Measurements from ENCODE around the gene GRM7. TPM values are rescaled to one million over a fixed set of nuclear protein-coding genes. Genes with fewer than 3 reads are reported as not detected.

Gene GRM7
- total and polyA plus RNA-seq, 10 donors, result 0.02 to 0.20 (median 0.14) TPM; not detected in 7

- intact Hi-C loops (cut with DNase I; ENCODE audit: low total_unique reads), result no loop called here
- H3K36me3 ChIP-seq, result no peaks in the 10 kb centered on the region
- no peak for DNase-seq
- TF ChIP-seq POLR2AphosphoS5 (IDR thresholded peaks at IDR 0.05), result no peak
- TF ChIP-seq POLR2A (IDR thresholded peaks at IDR 0.05), result no peak
- TF ChIP-seq, protein P1, sequence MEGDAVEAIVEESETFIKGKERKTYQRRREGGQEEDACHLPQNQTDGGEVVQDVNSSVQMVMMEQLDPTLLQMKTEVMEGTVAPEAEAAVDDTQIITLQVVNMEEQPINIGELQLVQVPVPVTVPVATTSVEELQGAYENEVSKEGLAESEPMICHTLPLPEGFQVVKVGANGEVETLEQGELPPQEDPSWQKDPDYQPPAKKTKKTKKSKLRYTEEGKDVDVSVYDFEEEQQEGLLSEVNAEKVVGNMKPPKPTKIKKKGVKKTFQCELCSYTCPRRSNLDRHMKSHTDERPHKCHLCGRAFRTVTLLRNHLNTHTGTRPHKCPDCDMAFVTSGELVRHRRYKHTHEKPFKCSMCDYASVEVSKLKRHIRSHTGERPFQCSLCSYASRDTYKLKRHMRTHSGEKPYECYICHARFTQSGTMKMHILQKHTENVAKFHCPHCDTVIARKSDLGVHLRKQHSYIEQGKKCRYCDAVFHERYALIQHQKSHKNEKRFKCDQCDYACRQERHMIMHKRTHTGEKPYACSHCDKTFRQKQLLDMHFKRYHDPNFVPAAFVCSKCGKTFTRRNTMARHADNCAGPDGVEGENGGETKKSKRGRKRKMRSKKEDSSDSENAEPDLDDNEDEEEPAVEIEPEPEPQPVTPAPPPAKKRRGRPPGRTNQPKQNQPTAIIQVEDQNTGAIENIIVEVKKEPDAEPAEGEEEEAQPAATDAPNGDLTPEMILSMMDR (IDR thresholded peaks at IDR 0.05 in 8 of 11, conservative IDR thresholded peaks at IDR 0.05 in 3 of 11), result no peak
- peaks cover 5 to 56% (median 9%) of the 10 kb centered on the region in 6 donors for H3K4me1 ChIP-seq
- 27 to 40% (median 34%) methylated on average over 2 of the region's 2 CpGs for WGBS, 5 donors
- H3K4me3 ChIP-seq, result no peak overlapping the region
- peak overlapping the region in 3 of 8 donors; percentile 2 to 50 (median 42) for H3K27ac ChIP-seq
- no peaks in the 10 kb centered on the region for H3K27me3 ChIP-seq (replicated peaks in 1 of 7)
- peaks cover 0 to 12% (median 2%) of the 10 kb centered on the region in 8 donors for H3K9me3 ChIP-seq
These were observed 446.5 kb downstream of the GRM7 start for GRCh38 chr3:7307410-7307809.

DNA sequence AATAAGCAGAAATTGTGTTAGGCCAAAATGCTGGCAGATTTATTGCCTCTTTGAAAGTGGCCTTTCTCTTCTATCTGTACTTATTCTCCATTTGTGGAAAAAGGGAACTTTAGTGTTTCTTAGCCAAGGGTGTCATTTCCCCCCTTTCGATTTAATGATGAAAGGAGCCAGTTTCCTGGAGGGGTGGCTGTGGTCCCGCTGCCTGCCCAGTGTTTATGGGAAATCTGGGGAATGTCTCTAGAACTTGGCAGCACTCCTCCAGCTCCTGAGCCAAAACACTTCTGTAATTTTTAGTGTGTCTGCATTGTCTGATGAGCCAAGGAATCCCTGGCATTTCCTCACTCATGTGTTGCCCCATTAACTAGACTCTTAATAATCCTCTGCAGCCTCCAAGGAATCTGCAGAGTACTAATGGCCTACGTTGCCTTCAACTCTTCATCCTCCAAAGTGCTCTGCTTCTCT lies 448.8 kb downstream of the GRM7 start:
- H3K9me3 ChIP-seq, result peaks cover 0 to 6% (median 0%) of the 10 kb centered on the region in 8 donors
- DNase-seq, result no peak
- peak overlapping the region in 5 of 8 donors; percentile 15 to 58 (median 37) for H3K27ac ChIP-seq
- H3K36me3 ChIP-seq, result no peaks in the 10 kb centered on the region
- H3K4me1 ChIP-seq, result peaks cover 4 to 56% (median 9%) of the 10 kb centered on the region in 6 donors
- 6 to 12% (median 8%) methylated on average over 3 of the region's 3 CpGs for WGBS, 5 donors
- H3K4me3 ChIP-seq, result no peak overlapping the region
- TF ChIP-seq, protein P1 (IDR thresholded peaks at IDR 0.05 in 8 of 11, conservative IDR thresholded peaks at IDR 0.05 in 3 of 11), result no peak
- peak in 1 of 3 donors; percentile 44 for TF ChIP-seq POLR2AphosphoS5 (IDR thresholded peaks at IDR 0.05)
- intact Hi-C loops (cut with DNase I; ENCODE audit: low total_unique reads), result no loop called here
- H3K27me3 ChIP-seq (replicated peaks in 1 of 7), result no peaks in the 10 kb centered on the region

GRCh38 chr3:7315037-7315436 lies 454.1 kb downstream of the GRM7 start:
- H3K27me3 ChIP-seq (replicated peaks in 1 of 7), result no peaks in the 10 kb centered on the region
- peaks cover 0 to 15% (median 0%) of the 10 kb centered on the region in 6 donors for H3K4me1 ChIP-seq
- WGBS, 5 donors, result 75 to 88% (median 84%) methylated on average over 1 of the region's 1 CpG
- H3K9me3 ChIP-seq, result peaks cover 0 to 15% (median 0%) of the 10 kb centered on the region in 8 donors
- DNase-seq, result no peak
- H3K36me3 ChIP-seq, result no peaks in the 10 kb centered on the region
- H3K4me3 ChIP-seq, result no peak overlapping the region
- no peak overlapping the region for H3K27ac ChIP-seq
- TF ChIP-seq POLR2AphosphoS5 (IDR thresholded peaks at IDR 0.05) (no peak), POLR2A (IDR thresholded peaks at IDR 0.05) (no peak)
- TF ChIP-seq, protein P1 (IDR thresholded peaks at IDR 0.05 in 8 of 11, conservative IDR thresholded peaks at IDR 0.05 in 3 of 11), result no peak
- intact Hi-C loops (cut with DNase I; ENCODE audit: low total_unique reads), result no loop called here

DNA sequence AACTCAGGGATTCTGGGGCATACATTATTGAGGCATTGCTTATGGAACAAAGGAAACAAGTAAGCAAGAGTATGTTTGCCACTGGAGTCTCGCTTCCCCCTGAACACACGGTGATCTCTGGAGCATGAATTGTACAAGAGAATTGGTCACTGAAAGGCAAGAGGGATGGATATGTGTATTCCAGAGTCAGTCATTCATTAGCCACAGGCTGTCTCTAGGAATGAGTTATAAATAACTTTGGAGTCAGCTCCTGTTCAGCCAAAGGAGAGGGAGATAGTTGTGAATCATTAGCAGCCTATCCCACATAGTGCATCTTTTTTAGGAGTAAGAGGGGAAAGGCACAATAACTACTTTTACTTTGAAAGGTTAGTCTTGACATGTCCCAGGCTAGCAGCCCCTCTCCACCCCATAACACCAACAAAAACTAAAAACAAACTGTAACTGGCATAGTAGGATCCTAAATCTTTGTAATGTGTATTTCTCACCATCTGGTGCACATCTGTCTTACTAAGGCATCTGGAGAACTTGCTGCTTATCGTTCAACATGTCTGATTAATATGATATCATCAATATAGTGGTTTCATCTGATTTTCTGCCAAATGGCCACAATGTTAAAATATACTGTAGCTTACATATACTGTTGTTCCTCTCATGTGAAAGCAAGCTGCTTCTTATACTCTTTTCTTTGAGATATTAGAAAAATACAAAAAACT lies 462.2 kb downstream of the GRM7 start:
- H3K9me3 ChIP-seq, result no peaks in the 10 kb centered on the region
- no peak for DNase-seq
- no peak for TF ChIP-seq POLR2A (IDR thresholded peaks at IDR 0.05)
- no peak for TF ChIP-seq POLR2AphosphoS5 (IDR thresholded peaks at IDR 0.05)
- TF ChIP-seq, protein P1 (IDR thresholded peaks at IDR 0.05 in 8 of 11, conservative IDR thresholded peaks at IDR 0.05 in 3 of 11), result no peak
- no peaks in the 10 kb centered on the region for H3K36me3 ChIP-seq
- no peaks in the 10 kb centered on the region for H3K27me3 ChIP-seq (replicated peaks in 1 of 7)
- no peak overlapping the region for H3K4me3 ChIP-seq
- H3K27ac ChIP-seq, result no peak overlapping the region
- H3K4me1 ChIP-seq, result no peaks in the 10 kb centered on the region
- 78 to 91% (median 85%) methylated on average over 3 of the region's 3 CpGs for WGBS, 5 donors
- intact Hi-C loops (cut with DNase I; ENCODE audit: low total_unique reads), result no loop called here
